ENCODE measurements around the gene NCBP2. TPM values are rescaled to one million over a fixed set of nuclear protein-coding genes. Genes with fewer than 3 reads are reported as not detected.
"Not testable (repeated sequence)": the region's sequence is repeated elsewhere in the genome, so short reads cannot be mapped to it uniquely, and the experiment has no call there.

Gene NCBP2
- polyA plus RNA-seq, 1 experiment = 39.9 TPM

- ChIA-PET CTCF (no interaction called here), POLR2A (no interaction called here)
- H3K27me3 ChIP-seq (ENCODE audit: control insufficient read depth, insufficient read depth, low read length) = no peaks in the 10 kb centered on the region
- H3K4me3 ChIP-seq (ENCODE audit: low read depth, low read length) = no peak overlapping the region
- H3K36me3 ChIP-seq (ENCODE audit: control insufficient read depth, insufficient read depth, low read length) = peaks cover 1% of the 10 kb centered on the region; the same call in 1 of the 2 replicates
- no peak for TF ChIP-seq CTCF (IDR thresholded peaks at IDR 0.05; ENCODE audit: insufficient read depth, low read depth, low read length)
- no peak for DNase-seq (ENCODE audit: low read depth)
Measured at GRCh38 chr3:196947136-196947859, 5.0 kb upstream of the NCBP2 start.

GRCh38 chr3:196944037-196944790 is 1.9 kb upstream of the NCBP2 start:
- POLR2A ChIA-PET; CTCF ChIA-PET; H3K4me3 ChIP-seq (ENCODE audit: low read depth, low read length); H3K36me3 ChIP-seq (ENCODE audit: control insufficient read depth, insufficient read depth, low read length); H3K27me3 ChIP-seq (ENCODE audit: control insufficient read depth, insufficient read depth, low read length); DNase-seq (ENCODE audit: low read depth): not testable (repeated sequence)

GRCh38 chr3:196942915-196943277 is 568 bp upstream of the NCBP2 start:
- no peak for DNase-seq (ENCODE audit: low read depth)
- H3K36me3 ChIP-seq (ENCODE audit: control insufficient read depth, insufficient read depth, low read length) = 0 out of 2 replicates have a peak, but pooled peaks cover 1% of the 10 kb centered on the region
- CTCF ChIA-PET = interaction anchor here (0.8 to 1.7 kb wide), 8 partner anchors 9 to 333 kb away, joined by 3 to 4 read pairs (median 4); no protein-coding TSS in a partner anchor

GRCh38 chr3:196941729-196942225 is 551 bp downstream of the NCBP2 start:
- Histone ChIP-seq H3K27me3 (ENCODE audit: control insufficient read depth, insufficient read depth, low read length) (no peaks in the 10 kb centered on the region), H3K36me3 (ENCODE audit: control insufficient read depth, insufficient read depth, low read length) (peaks cover 5% of the 10 kb centered on the region), H3K4me3 (ENCODE audit: low read depth, low read length) (peak overlapping the region; percentile 54)
- no peak for TF ChIP-seq CTCF (IDR thresholded peaks at IDR 0.05; ENCODE audit: insufficient read depth, low read depth, low read length)
- ChIA-PET CTCF (interaction anchor here (0.9 to 1.7 kb wide), 10 partner anchors 11 to 332 kb away, joined by 3 to 4 read pairs (median 3); partner anchors contain the start of gene PIGZ), POLR2A (no interaction called here)
- DNase-seq (ENCODE audit: low read depth) = no peak

More at GRCh38 chr3:196942915-196943277, 568 bp upstream of the NCBP2 start:
- POLR2A ChIA-PET = no interaction called here
- no peak for TF ChIP-seq CTCF (IDR thresholded peaks at IDR 0.05; ENCODE audit: insufficient read depth, low read depth, low read length)
- Histone ChIP-seq H3K27me3 (ENCODE audit: control insufficient read depth, insufficient read depth, low read length) (no peaks in the 10 kb centered on the region), H3K4me3 (ENCODE audit: low read depth, low read length) (peak overlapping the region; percentile 54)

- Histone ChIP-seq H3K4me3 (ENCODE audit: low read depth, low read length) (no peak overlapping the region), H3K27me3 (ENCODE audit: control insufficient read depth, insufficient read depth, low read length) (no peaks in the 10 kb centered on the region), H3K36me3 (ENCODE audit: control insufficient read depth, insufficient read depth, low read length) (peaks cover 9% of the 10 kb centered on the region)
- DNase-seq (ENCODE audit: low read depth) = no peak
- ChIA-PET CTCF (no interaction called here), POLR2A (no interaction called here)
- TF ChIP-seq CTCF (IDR thresholded peaks at IDR 0.05; ENCODE audit: insufficient read depth, low read depth, low read length) = no peak
Measured at GRCh38 chr3:196938576-196938975, 3.8 kb downstream of the NCBP2 start.
